ENCODE results near the gene ACKR2. TPM values are rescaled to one million over a fixed set of nuclear protein-coding genes. Genes with fewer than 3 reads are reported as not detected.

Gene ACKR2
- total RNA-seq, 1 experiment from 2014 or later, result not detected

GRCh38 chr3:42855547-42856380 lies 46.5 kb downstream of the ACKR2 start:
- WGBS (ENCODE audit: extremely low coverage, insufficient read length, low lambda C conversion rate), result no CpG with 5 or more reads among the region's 4 CpGs
- H3K27me3 ChIP-seq (ENCODE audit: insufficient read depth, low read length), result no peaks in the 10 kb centered on the region
- H3K18ac ChIP-seq (ENCODE audit: insufficient read length, low read depth, low read length), result no peak overlapping the region
- H4K20me1 ChIP-seq (ENCODE audit: control insufficient read depth, insufficient read depth, insufficient read length), result no peaks in the 10 kb centered on the region
- H3K79me1 ChIP-seq (ENCODE audit: insufficient read depth, low read depth, low read length, poor library complexity, severe bottlenecking), result no peaks in the 10 kb centered on the region
- H2BK120ac ChIP-seq (ENCODE audit: low read depth, low read length, poor library complexity, severe bottlenecking), result no peak overlapping the region
- no peak overlapping the region for H3K4me2 ChIP-seq (ENCODE audit: insufficient read depth, insufficient read length, low read length)
- no peak overlapping the region for H2AFZ ChIP-seq (ENCODE audit: low read length)
- no peak overlapping the region for H2BK5ac ChIP-seq (ENCODE audit: insufficient read length, low read length)
- no peak overlapping the region for H3K56ac ChIP-seq (ENCODE audit: insufficient read length, low read depth, low read length)
- Mint-ChIP-seq H3K27me3 (ENCODE audit: low read depth) (peaks cover 6% of the 10 kb centered on the region), H3K4me1 (peaks cover 3 to 4% of the 10 kb centered on the region in 2 experiments; a peak in 3 of 4 replicates), H3K27ac (no peak overlapping the region), H3K4me3 (no peak overlapping the region), H3K9me3 (peaks cover 6 to 9% of the 10 kb centered on the region in 2 experiments; a peak in 3 of 5 replicates), H3K36me3 (ENCODE audit: insufficient read depth in 1 of 3, low read depth in 3 of 3) (no peaks in the 10 kb centered on the region; a peak in 1 of 7 replicates)
- H3K23ac ChIP-seq (ENCODE audit: insufficient read length, low read depth, low read length), result no peak overlapping the region
- H2AK5ac ChIP-seq (ENCODE audit: insufficient read length, low read length), result no peak overlapping the region
- H3K79me2 ChIP-seq (ENCODE audit: insufficient read depth, low read length), result no peaks in the 10 kb centered on the region
- TF ChIP-seq CTCF (conservative IDR thresholded peaks at IDR 0.05), result no peak
- H3K4ac ChIP-seq (ENCODE audit: low read depth, low read length), result no peak overlapping the region
- H4K8ac ChIP-seq (replicated peaks; ENCODE audit: insufficient read length, low read depth, low read length), result no peak overlapping the region
- no peak overlapping the region for H2BK15ac ChIP-seq (ENCODE audit: low read depth, low read length)
- DNase-seq, result peak; percentile 6
- H3K23me2 ChIP-seq (ENCODE audit: insufficient read length, low read depth, low read length, poor library complexity, severe bottlenecking), result no peaks in the 10 kb centered on the region
- no peak overlapping the region for H2BK12ac ChIP-seq (ENCODE audit: insufficient read length, low read depth, low read length)
- H3K14ac ChIP-seq (ENCODE audit: insufficient read depth, low read length), result no peak overlapping the region
- H4K5ac ChIP-seq (ENCODE audit: insufficient read length, low read depth, low read length), result no peak overlapping the region
- H3K9ac ChIP-seq (ENCODE audit: extremely low read depth, insufficient read length, low read length), result no peak overlapping the region
- H3K4me1 ChIP-seq (ENCODE audit: insufficient read depth, low read length), result no peaks in the 10 kb centered on the region
- no peak overlapping the region for H3K27ac ChIP-seq (ENCODE audit: insufficient read length, low read depth, low read length)
- no peaks in the 10 kb centered on the region for H3K9me3 ChIP-seq (ENCODE audit: control insufficient read depth, low read depth, low read length)
- no peak overlapping the region for H3T11ph ChIP-seq (ENCODE audit: low read length)
- H2BK20ac ChIP-seq (ENCODE audit: low read depth, low read length, poor library complexity, severe bottlenecking), result no peak overlapping the region
- no peak overlapping the region for H4K91ac ChIP-seq (ENCODE audit: insufficient read length, low read depth, low read length)
